Loucy (cell line): Measurements from ENCODE around the gene GLRA3.
"Not testable (repeated sequence)": the region's sequence is repeated elsewhere in the genome, so short reads cannot be mapped to it uniquely, and the experiment has no call there.

Experiments used
- H2AFZ ChIP-seq: fragments of 200-600 bp; sonication (generic); 2 replicates; pipeline ENCODE4 v1.6.0; 2016; ENCODE audit warnings: antibody characterized with exemption, mild to moderate bottlenecking, low read length, moderate library complexity
- H3F3A ChIP-seq: fragments of 200-600 bp; 2 replicates; pipeline ENCODE4 v1.6.0; 2016; ENCODE audit warnings: antibody characterized with exemption, low read depth, mild to moderate bottlenecking
- H3K27me3 ChIP-seq: fragments of 200-600 bp; sonication (generic); 2 replicates; pipeline ENCODE4 v1.6.1; 2014; ENCODE audit warnings: low read length, mild to moderate bottlenecking; ENCODE audit not compliant: insufficient read depth, poor library complexity, severe bottlenecking
- H3K36me3 ChIP-seq: fragments of 200-600 bp; sonication (generic); 2 replicates; pipeline ENCODE4 v1.6.1; 2016; ENCODE audit warnings: low read length; ENCODE audit not compliant: insufficient read depth
- H3K4me1 ChIP-seq: fragments of 200-600 bp; sonication (generic); 2 replicates; pipeline ENCODE4 v1.5.1; 2014; ENCODE audit warnings: low read length, mild to moderate bottlenecking; ENCODE audit not compliant: insufficient read depth, poor library complexity, severe bottlenecking
- H3K4me2 ChIP-seq: fragments of 200-600 bp; sonication (generic); 2 replicates; pipeline ENCODE4 v1.6.0; 2014; ENCODE audit warnings: antibody characterized with exemption, low read length, low read depth, mild to moderate bottlenecking; ENCODE audit not compliant: poor library complexity, severe bottlenecking
- H3K4me3 ChIP-seq: fragments of 200-600 bp; sonication (generic); 2 replicates; pipeline ENCODE4 v1.5.1; 2014; ENCODE audit warnings: low read length, mild to moderate bottlenecking, mixed read lengths; ENCODE audit not compliant: poor library complexity, severe bottlenecking
- H3K79me2 ChIP-seq: fragments of 200-600 bp; sonication (generic); 2 replicates; pipeline ENCODE4 v1.6.1; 2014; ENCODE audit warnings: low read length; ENCODE audit not compliant: insufficient read depth
- H3K9ac ChIP-seq: fragments of 200-600 bp; sonication (generic); 2 replicates; pipeline ENCODE4 v1.6.0; 2014; ENCODE audit warnings: mild to moderate bottlenecking, low read depth, low read length, moderate library complexity; ENCODE audit not compliant: poor library complexity, severe bottlenecking
- H3K9me2 ChIP-seq: fragments of 200-600 bp; sonication (generic); replicated peaks from 2 replicates; pipeline ENCODE4 v1.6.1; 2016; ENCODE audit warnings: low read depth, low read length, mixed read lengths
- H3K9me3 ChIP-seq: fragments of 200-600 bp; sonication (generic); 2 replicates; pipeline ENCODE4 v1.6.1; 2014; ENCODE audit warnings: mild to moderate bottlenecking, antibody characterized with exemption, low read length, low read depth; ENCODE audit not compliant: insufficient read depth
- H4K20me1 ChIP-seq: fragments of 200-600 bp; sonication (generic); 2 replicates; pipeline ENCODE4 v1.6.0; 2014; ENCODE audit warnings: antibody characterized with exemption, low read length, mild to moderate bottlenecking; ENCODE audit not compliant: insufficient read depth, poor library complexity, severe bottlenecking
- EZH2phosphoT487 ChIP-seq: fragments of 200-600 bp; IDR thresholded peaks from 2 replicates; pipeline ENCODE4 v1.6.1; 2018; ENCODE audit warnings: antibody characterized with exemption, mild to moderate bottlenecking, moderate library complexity, borderline replicate concordance
- TF ChIP-seq, protein P1 (sequence below): fragments of 200-600 bp; sonication (generic); conservative IDR thresholded peaks from 2 replicates; pipeline ENCODE4 v1.5.1; 2014; ENCODE audit warnings: mild to moderate bottlenecking, antibody characterized with exemption, low read length

Gene GLRA3

DNA sequence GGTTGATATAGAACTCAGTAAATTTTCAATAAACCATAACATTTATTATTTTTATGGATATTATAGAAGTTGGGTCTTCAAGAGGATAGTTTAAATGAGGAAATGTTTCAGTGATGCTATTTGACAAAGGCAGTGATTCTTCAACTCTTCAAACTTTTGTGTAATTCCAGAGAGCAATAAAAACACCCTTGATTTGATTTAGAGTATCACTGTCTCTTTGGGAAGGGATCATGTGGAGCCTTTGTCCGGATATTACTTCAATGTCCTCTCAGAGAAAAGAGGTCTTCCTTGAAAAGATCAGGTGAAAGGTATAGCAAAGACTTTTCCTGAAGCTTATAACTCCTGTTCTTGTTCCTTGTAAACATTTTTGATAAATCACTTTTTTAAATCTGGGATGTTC is 23.3 kb downstream of the GLRA3 start:
- Histone ChIP-seq H2AFZ (no peak overlapping the region), H3K27me3 (no peaks in the 10 kb centered on the region), H3K9me2 (no peaks in the 10 kb centered on the region), H3K4me2 (no peak overlapping the region), H3F3A (no peaks in the 10 kb centered on the region), H3K4me1 (no peaks in the 10 kb centered on the region), H3K79me2 (no peaks in the 10 kb centered on the region), H3K36me3 (no peaks in the 10 kb centered on the region), H3K4me3 (no peak overlapping the region), H3K9me3 (no peaks in the 10 kb centered on the region), H3K9ac (no peak overlapping the region), H4K20me1 (no peaks in the 10 kb centered on the region)
- TF ChIP-seq, protein P1, sequence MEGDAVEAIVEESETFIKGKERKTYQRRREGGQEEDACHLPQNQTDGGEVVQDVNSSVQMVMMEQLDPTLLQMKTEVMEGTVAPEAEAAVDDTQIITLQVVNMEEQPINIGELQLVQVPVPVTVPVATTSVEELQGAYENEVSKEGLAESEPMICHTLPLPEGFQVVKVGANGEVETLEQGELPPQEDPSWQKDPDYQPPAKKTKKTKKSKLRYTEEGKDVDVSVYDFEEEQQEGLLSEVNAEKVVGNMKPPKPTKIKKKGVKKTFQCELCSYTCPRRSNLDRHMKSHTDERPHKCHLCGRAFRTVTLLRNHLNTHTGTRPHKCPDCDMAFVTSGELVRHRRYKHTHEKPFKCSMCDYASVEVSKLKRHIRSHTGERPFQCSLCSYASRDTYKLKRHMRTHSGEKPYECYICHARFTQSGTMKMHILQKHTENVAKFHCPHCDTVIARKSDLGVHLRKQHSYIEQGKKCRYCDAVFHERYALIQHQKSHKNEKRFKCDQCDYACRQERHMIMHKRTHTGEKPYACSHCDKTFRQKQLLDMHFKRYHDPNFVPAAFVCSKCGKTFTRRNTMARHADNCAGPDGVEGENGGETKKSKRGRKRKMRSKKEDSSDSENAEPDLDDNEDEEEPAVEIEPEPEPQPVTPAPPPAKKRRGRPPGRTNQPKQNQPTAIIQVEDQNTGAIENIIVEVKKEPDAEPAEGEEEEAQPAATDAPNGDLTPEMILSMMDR: no peak
- TF ChIP-seq EZH2phosphoT487: no peak

GRCh38 chr4:174794543-174795094 is 34.4 kb downstream of the GLRA3 start:
- Histone ChIP-seq H3K4me2 (no peak overlapping the region), H2AFZ (no peak overlapping the region)

GRCh38 chr4:174789657-174790056 is 39.4 kb downstream of the GLRA3 start:
- no peak overlapping the region for H3K4me3 ChIP-seq
- H3K36me3 ChIP-seq: no peaks in the 10 kb centered on the region
- no peak for TF ChIP-seq EZH2phosphoT487
- TF ChIP-seq, protein P1: no peak
- no peaks in the 10 kb centered on the region for H3K9me3 ChIP-seq
- H3K27me3 ChIP-seq: no peaks in the 10 kb centered on the region
- no peaks in the 10 kb centered on the region for H3K4me1 ChIP-seq
- H3K9ac ChIP-seq: no peak overlapping the region
- H3K79me2 ChIP-seq: no peaks in the 10 kb centered on the region
- no peaks in the 10 kb centered on the region for H3K9me2 ChIP-seq
- H4K20me1 ChIP-seq: no peaks in the 10 kb centered on the region
- H3K4me2 ChIP-seq: no peak overlapping the region
- H3F3A ChIP-seq: no peaks in the 10 kb centered on the region
- H2AFZ ChIP-seq: no peak overlapping the region

More at GRCh38 chr4:174794543-174795094, 34.4 kb downstream of the GLRA3 start:
- no peaks in the 10 kb centered on the region for H3F3A ChIP-seq
- H4K20me1 ChIP-seq: no peaks in the 10 kb centered on the region
- no peaks in the 10 kb centered on the region for H3K9me2 ChIP-seq
- H3K36me3 ChIP-seq: no peaks in the 10 kb centered on the region
- H3K4me1 ChIP-seq: no peaks in the 10 kb centered on the region
- H3K4me3 ChIP-seq: no peak overlapping the region
- H3K27me3 ChIP-seq: no peaks in the 10 kb centered on the region
- H3K9me3 ChIP-seq: no peaks in the 10 kb centered on the region
- no peak overlapping the region for H3K9ac ChIP-seq
- H3K79me2 ChIP-seq: no peaks in the 10 kb centered on the region
- TF ChIP-seq EZH2phosphoT487: no peak
- TF ChIP-seq, protein P1: no peak

DNA sequence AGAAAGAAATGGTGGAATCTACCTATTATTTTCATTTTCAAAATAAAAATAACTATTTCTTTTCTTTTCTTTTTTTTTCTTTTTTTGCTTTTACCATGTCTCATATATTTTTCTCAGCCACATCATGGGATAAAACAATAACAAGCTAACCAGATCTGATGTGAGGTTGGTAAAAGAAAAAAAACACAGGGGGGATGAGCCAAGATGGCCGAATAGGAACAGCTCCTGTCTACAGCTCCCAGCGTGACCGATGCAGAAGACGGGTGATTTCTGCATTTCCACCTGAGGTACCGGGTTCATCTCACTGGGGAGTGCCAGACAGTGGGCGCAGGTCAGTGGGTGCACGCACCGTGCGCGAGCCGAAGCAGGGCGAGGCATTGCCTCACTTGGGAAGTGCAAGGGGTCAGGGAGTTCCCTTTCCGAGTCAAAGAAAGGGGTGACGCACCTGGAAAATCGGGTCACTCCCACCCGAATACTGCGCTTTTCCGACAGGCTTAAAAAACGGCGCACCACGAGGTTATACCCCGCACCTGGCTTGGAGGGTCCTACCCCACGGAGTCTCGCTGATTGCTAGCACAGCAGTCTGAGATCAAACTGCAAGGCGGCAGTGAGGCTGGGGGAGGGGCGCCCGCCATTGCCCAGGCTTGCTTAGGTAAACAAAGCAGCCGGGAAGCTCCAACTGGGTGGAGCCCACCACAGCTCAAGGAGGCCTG is 50.6 kb downstream of the GLRA3 start:
- H3K4me3 ChIP-seq, H3K4me1 ChIP-seq, H3K9me3 ChIP-seq, H4K20me1 ChIP-seq, H3F3A ChIP-seq, H3K4me2 ChIP-seq, H2AFZ ChIP-seq, H3K27me3 ChIP-seq, H3K36me3 ChIP-seq, H3K9ac ChIP-seq, H3K9me2 ChIP-seq, H3K79me2 ChIP-seq: not testable (repeated sequence)
